Upper lobe of right lung (tissue), 1 donor: ENCODE data around the gene IRF3. TPM values are rescaled to one million over a fixed set of nuclear protein-coding genes. Genes with fewer than 3 reads are reported as not detected.

Source experiments
- ATAC-seq: fragments of 200-7000 bp; cut with Tn5 transposase; one replicate; pipeline ENCODE4 v1.9.1; 2020; ENCODE audit warnings: mild to moderate bottlenecking, moderate library complexity
- DNase-seq: peaks from one replicate; pipeline ENCODE4 v3.0.0-alpha.2; 2020
- H3K27ac ChIP-seq: fragments of 200-600 bp; one replicate; pipeline ENCODE4 v1.8.0; 2022
- H3K27me3 ChIP-seq: fragments of 200-600 bp; one replicate; pipeline ENCODE4 v1.8.0; 2022; ENCODE audit warnings: mild to moderate bottlenecking
- H3K36me3 ChIP-seq: fragments of 200-600 bp; one replicate; pipeline ENCODE4 v1.8.0; 2022
- H3K4me1 ChIP-seq: fragments of 200-600 bp; one replicate; pipeline ENCODE4 v1.8.0; 2022
- H3K4me3 ChIP-seq: fragments of 200-600 bp; one replicate; pipeline ENCODE4 v1.8.0; 2022; ENCODE audit warnings: mild to moderate bottlenecking
- H3K9me3 ChIP-seq: fragments of 200-600 bp; one replicate; pipeline ENCODE4 v1.8.0; 2022
- CTCF ChIP-seq: fragments of 200-600 bp; IDR thresholded peaks from one replicate; pipeline ENCODE4 v1.8.0; 2022; ENCODE audit warnings: antibody characterized with exemption
- intact Hi-C: fragments of 100-400 bp; cut with DNase I; formaldehyde crosslinking; loops from one replicate; pipeline ENCODE4 v1.11.0; 2022
- total RNA-seq: library from RNA; stranded (reverse); fragmentation: NEBNext Ultra II Directional; extraction: Animal tissue kit (Norgen Biotek cat#: 25700); gene quantifications from one replicate; pipeline ENCODE4 v1.2.1, GENCODE V29; 2021
- donor health status: DM: no; HTN: yes; CAD: no; lungs with severe emphysema.

IRF3 gene
- total RNA-seq, 1 donor from 2014 or later = 86.4 TPM

- no peak for TF ChIP-seq CTCF
- ATAC-seq = no peak
- Histone ChIP-seq H3K4me3 (no peak overlapping the region), H3K27ac (no peak overlapping the region), H3K36me3 (peaks cover 23% of the 10 kb centered on the region), H3K4me1 (peaks cover 23% of the 10 kb centered on the region), H3K27me3 (no peaks in the 10 kb centered on the region), H3K9me3 (no peaks in the 10 kb centered on the region)
- no peak for DNase-seq
- intact Hi-C loops = no loop called here
Observed at GRCh38 chr19:49643466-49643865, 22.2 kb downstream of the IRF3 start.

GRCh38 chr19:49642492-49643035, 23.1 kb downstream of the IRF3 start:
- Histone ChIP-seq H3K27ac (peak overlapping the region; percentile 100), H3K36me3 (peaks cover 14% of the 10 kb centered on the region), H3K9me3 (no peaks in the 10 kb centered on the region), H3K27me3 (no peaks in the 10 kb centered on the region), H3K4me3 (peak overlapping the region; percentile 91), H3K4me1 (peaks cover 32% of the 10 kb centered on the region)
- ATAC-seq (no peak), DNase-seq (no peak)
- TF ChIP-seq CTCF = no peak
- intact Hi-C loops = no loop called here

- intact Hi-C loops = no loop called here
- Histone ChIP-seq H3K9me3 (no peaks in the 10 kb centered on the region), H3K36me3 (peaks cover 7% of the 10 kb centered on the region), H3K4me1 (peaks cover 32% of the 10 kb centered on the region), H3K27me3 (no peaks in the 10 kb centered on the region), H3K4me3 (peak within 1 kb of the TSS; percentile 91), H3K27ac (peak within 1 kb of the TSS; percentile 100)
- TF ChIP-seq CTCF = no peak
- peak; percentile 100 for DNase-seq
- ATAC-seq = peak; percentile 82
Observed at GRCh38 chr19:49641688-49642491, 23.8 kb downstream of the IRF3 start, which contains the start of gene SCAF1. SCAF1 (plus strand) TSS chr19:49642209; CDS start chr19:49645027, 2,818 bp downstream.

GRCh38 chr19:49640113-49640898, 25.4 kb downstream of the IRF3 start, which contains the start of gene RRAS:
RRAS (minus strand) TSS chr19:49640143; CDS start chr19:49640098, 45 bp downstream.
- H3K36me3 ChIP-seq = no peaks in the 10 kb centered on the region
- H3K4me3 ChIP-seq = peak within 1 kb of the TSS; percentile 91
- H3K9me3 ChIP-seq = no peaks in the 10 kb centered on the region
- ATAC-seq (peak; percentile 74), DNase-seq (peak; percentile 100)
- H3K4me1 ChIP-seq = peaks cover 34% of the 10 kb centered on the region
- TF ChIP-seq CTCF = no peak
- intact Hi-C loops = no loop called here
- H3K27me3 ChIP-seq = no peaks in the 10 kb centered on the region
- peak within 1 kb of the TSS; percentile 100 for H3K27ac ChIP-seq

GRCh38 chr19:49639401-49640112, 26.1 kb downstream of the IRF3 start:
- Histone ChIP-seq H3K4me3 (peak overlapping the region; percentile 91), H3K36me3 (no peaks in the 10 kb centered on the region), H3K27me3 (no peaks in the 10 kb centered on the region), H3K27ac (peak overlapping the region; percentile 100), H3K9me3 (no peaks in the 10 kb centered on the region), H3K4me1 (peaks cover 34% of the 10 kb centered on the region)
- TF ChIP-seq CTCF = no peak
- ATAC-seq (no peak), DNase-seq (no peak)
- intact Hi-C loops = no loop called here
